Parathyroid adenoma (tissue), 2 donors: ENCODE results near the gene ACACB.

Experiments used
- H2AFZ ChIP-seq: fragments of 300-600 bp; sonication (generic); one replicate; pipeline ENCODE4 v1.7.0; 2017; ENCODE audit warnings: antibody characterized with exemption, mild to moderate bottlenecking
- H3K27ac ChIP-seq: fragments of 300-600 bp; sonication (generic); one replicate; pipeline ENCODE4 v1.7.0; 2017
- H3K27me3 ChIP-seq: fragments of 300-600 bp; sonication (generic); one replicate; pipeline ENCODE4 v1.7.0; 2017; ENCODE audit warnings: low read length; ENCODE audit not compliant: control insufficient read depth, insufficient read depth
- H3K36me3 ChIP-seq: fragments of 300-600 bp; sonication (generic); one replicate; pipeline ENCODE4 v1.7.0; 2017; ENCODE audit warnings: low read length; ENCODE audit not compliant: control insufficient read depth, insufficient read depth
- H3K4me1 ChIP-seq: fragments of 300-600 bp; sonication (generic); one replicate; pipeline ENCODE4 v1.7.0; 2017; ENCODE audit warnings: control low read depth
- H3K4me2 ChIP-seq: fragments of 300-600 bp; sonication (generic); one replicate; pipeline ENCODE4 v1.7.0; 2017; ENCODE audit warnings: low read length
- H3K4me3 ChIP-seq: fragments of 300-600 bp; sonication (generic); one replicate; pipeline ENCODE4 v1.7.0; 2017; ENCODE audit warnings: low read depth, low read length
- H3K79me2 ChIP-seq: fragments of 300-600 bp; sonication (generic); one replicate; pipeline ENCODE4 v1.7.0; 2017; ENCODE audit warnings: control low read depth
- H3K9ac ChIP-seq: fragments of 300-600 bp; sonication (generic); one replicate; pipeline ENCODE4 v1.7.0; 2017; ENCODE audit warnings: mild to moderate bottlenecking
- H3K9me3 ChIP-seq: fragments of 300-600 bp; sonication (generic); one replicate; pipeline ENCODE4 v1.7.0; 2017; ENCODE audit warnings: low read length; ENCODE audit not compliant: control insufficient read depth
- TF ChIP-seq, protein P1 (sequence below): fragments of 300-600 bp; sonication (generic); IDR thresholded peaks from one replicate; pipeline ENCODE4 v1.7.0; 2017; ENCODE audit warnings: antibody characterized with exemption, mild to moderate bottlenecking
- donor health status: primary hyperparathyroidism.

Gene ACACB

DNA sequence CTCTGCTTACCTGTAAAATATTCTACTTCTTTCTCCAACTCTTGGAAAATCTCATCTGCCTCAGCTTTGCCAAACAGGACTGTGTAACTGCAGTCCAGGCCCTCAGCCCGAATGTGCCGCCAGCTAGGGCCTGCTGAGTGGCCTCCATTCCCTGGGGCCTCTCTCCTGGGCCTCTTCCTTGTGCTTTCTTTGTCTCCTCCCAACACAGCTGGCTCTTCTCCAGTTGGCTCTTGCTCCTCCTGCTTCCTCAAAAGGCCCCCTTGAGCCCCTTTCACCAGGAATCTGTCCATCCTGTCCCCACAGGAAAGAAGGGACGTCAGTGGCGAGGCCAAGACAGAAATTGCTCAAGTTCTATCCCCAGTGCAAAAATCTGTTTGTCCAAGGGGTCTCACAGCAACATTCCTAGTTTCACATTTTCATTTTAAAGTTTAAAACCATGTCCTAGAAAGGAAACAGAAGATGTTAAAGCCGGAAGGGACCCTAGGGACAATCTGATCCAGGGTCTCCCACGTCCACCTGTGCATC, 23.8 kb upstream of the ACACB start:
- Histone ChIP-seq H3K27me3 (no peaks in the 10 kb centered on the region), H3K4me3 (no peak overlapping the region), H3K9ac (no peak overlapping the region), H3K36me3 (no peaks in the 10 kb centered on the region), H3K79me2 (peaks cover 4% of the 10 kb centered on the region), H3K4me1 (peaks cover 9% of the 10 kb centered on the region), H3K27ac (peak overlapping the region; percentile 61), H2AFZ (peak overlapping the region; percentile 98), H3K4me2 (peak overlapping the region; percentile 70), H3K9me3 (no peaks in the 10 kb centered on the region)
- TF ChIP-seq, protein P1, sequence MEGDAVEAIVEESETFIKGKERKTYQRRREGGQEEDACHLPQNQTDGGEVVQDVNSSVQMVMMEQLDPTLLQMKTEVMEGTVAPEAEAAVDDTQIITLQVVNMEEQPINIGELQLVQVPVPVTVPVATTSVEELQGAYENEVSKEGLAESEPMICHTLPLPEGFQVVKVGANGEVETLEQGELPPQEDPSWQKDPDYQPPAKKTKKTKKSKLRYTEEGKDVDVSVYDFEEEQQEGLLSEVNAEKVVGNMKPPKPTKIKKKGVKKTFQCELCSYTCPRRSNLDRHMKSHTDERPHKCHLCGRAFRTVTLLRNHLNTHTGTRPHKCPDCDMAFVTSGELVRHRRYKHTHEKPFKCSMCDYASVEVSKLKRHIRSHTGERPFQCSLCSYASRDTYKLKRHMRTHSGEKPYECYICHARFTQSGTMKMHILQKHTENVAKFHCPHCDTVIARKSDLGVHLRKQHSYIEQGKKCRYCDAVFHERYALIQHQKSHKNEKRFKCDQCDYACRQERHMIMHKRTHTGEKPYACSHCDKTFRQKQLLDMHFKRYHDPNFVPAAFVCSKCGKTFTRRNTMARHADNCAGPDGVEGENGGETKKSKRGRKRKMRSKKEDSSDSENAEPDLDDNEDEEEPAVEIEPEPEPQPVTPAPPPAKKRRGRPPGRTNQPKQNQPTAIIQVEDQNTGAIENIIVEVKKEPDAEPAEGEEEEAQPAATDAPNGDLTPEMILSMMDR, result no peak

DNA sequence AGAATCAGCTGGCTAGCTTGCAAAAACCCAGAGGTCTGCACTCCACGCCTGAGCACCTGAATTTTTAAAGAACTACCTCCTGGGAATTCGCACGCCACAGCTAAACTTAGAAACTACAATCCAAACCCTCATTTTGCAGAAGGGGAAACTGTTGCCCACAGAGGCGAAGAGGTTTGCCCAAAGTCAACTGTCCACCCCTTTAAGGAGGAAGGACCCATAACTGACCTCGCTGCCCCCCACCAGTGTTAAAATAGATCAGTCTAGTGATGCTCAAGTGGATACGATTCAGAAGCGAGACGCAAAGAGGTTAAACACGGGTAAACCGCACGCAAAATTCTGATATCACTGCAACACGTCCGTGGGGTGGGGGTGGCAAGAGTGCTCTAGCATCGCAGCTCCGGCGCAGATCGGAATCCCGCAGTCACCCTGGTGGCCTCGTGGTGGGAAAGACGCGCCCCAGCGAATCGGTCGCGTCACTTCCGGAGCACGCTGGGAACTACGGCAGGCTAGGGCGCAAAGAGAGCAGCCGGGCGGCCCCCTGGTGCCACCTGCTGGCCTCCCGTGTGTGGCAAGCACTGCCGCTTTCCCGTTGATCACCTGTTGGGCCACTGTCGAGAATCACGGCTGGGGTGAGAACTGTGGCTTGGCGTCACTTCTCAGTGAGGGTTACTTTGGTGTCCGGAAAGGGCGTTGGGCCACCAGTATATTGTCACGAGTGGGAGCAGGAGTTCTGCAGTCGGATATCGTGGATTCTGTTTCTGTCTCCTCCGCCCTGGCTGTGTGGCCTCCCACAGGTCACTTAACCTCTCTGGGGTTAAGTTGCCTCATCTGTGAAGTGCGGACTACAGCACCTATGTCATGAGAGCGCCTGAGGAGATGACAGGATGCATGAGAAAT, 23.1 kb upstream of the ACACB start, which contains the start of gene ALKBH2:
TSS of gene ALKBH2 (minus strand) at position 451 of the 897 bp plus-strand sequence. CDS start 686 bp downstream, outside the sequence.
- Histone ChIP-seq H3K79me2 (peaks cover 4% of the 10 kb centered on the region), H3K36me3 (no peaks in the 10 kb centered on the region), H3K27me3 (no peaks in the 10 kb centered on the region), H3K9me3 (no peaks in the 10 kb centered on the region), H3K27ac (peak within 1 kb of the TSS; percentile 61), H3K4me3 (peak within 1 kb of the TSS; percentile 55), H3K4me1 (peaks cover 9% of the 10 kb centered on the region), H3K9ac (no peak within 1 kb of the TSS), H3K4me2 (peak within 1 kb of the TSS; percentile 70), H2AFZ (peak within 1 kb of the TSS; percentile 98)
- TF ChIP-seq, protein P1, result peak; percentile 97

DNA sequence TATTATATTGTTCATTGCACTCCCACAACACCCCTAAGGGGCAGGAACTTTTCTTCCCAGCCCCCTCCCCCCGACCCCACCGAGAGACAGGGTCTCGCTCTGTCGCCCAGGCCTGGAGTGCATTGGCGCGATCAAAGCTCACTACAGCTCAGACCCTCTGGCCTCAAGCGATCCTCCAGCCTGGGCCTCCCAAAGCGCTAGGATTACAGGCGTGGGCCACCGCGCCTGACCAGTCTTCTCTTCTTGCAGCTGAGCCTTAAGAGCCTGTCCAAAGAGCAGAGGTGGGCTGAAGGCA, 19.3 kb upstream of the ACACB start:
- Histone ChIP-seq H3K27ac (no peak overlapping the region), H3K4me1 (peaks cover 19% of the 10 kb centered on the region)

DNA sequence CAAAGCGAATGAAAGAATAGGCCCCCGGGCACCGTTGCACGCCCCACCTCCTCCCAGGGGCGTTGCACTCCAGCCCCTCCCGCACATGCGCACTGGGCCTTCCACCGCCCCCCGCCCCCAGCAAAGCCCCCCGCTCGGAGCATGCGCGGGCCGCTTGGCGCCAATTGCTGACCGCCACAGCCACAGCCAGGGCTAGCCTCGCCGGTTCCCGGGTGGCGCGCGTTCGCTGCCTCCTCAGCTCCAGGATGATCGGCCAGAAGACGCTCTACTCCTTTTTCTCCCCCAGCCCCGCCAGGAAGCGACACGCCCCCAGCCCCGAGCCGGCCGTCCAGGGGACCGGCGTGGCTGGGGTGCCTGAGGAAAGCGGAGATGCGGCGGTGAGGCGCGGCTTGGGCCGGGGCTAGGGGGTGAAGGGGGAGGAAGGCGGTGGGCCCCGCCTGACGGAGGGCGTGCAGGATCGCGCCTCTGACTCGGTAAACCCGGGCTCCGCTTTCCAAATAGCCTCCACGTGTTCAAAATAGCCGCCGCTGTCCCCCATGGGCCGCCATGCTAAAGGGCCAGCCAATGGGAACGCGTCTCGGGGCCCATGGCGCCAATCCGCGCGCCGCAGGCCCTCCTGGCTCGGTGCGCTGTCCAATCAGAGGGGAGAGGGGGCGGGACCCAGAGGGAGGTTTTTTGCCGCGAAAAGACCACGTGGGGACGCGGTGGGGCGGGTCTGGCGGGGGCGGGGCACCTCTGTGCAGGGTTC, 18.8 kb upstream of the ACACB start, which contains the start of gene UNG:
TSS of gene UNG (plus strand) at position 163 of the 748 bp plus-strand sequence. CDS start at position 246, 83 bp downstream.
- Histone ChIP-seq H3K27ac (peak within 1 kb of the TSS; percentile 93), H3K79me2 (peaks cover 30% of the 10 kb centered on the region), H3K4me1 (peaks cover 19% of the 10 kb centered on the region), H3K9me3 (no peaks in the 10 kb centered on the region), H3K27me3 (no peaks in the 10 kb centered on the region), H3K4me2 (peak within 1 kb of the TSS; percentile 97), H3K9ac (peak within 1 kb of the TSS; percentile 77), H2AFZ (peak within 1 kb of the TSS; percentile 97), H3K4me3 (peak within 1 kb of the TSS; percentile 89), H3K36me3 (no peaks in the 10 kb centered on the region)
- TF ChIP-seq, protein P1, result no peak

More for the DNA sequence above, 19.3 kb upstream of the ACACB start:
- TF ChIP-seq, protein P1, result no peak
- H3K36me3 ChIP-seq, result no peaks in the 10 kb centered on the region
- H3K9ac ChIP-seq, result no peak overlapping the region
- no peaks in the 10 kb centered on the region for H3K27me3 ChIP-seq
- no peaks in the 10 kb centered on the region for H3K9me3 ChIP-seq
- H3K79me2 ChIP-seq, result peaks cover 25% of the 10 kb centered on the region
- no peak overlapping the region for H2AFZ ChIP-seq
- H3K4me2 ChIP-seq, result no peak overlapping the region
- no peak overlapping the region for H3K4me3 ChIP-seq
